HepG2 (cell line): ENCODE results near the gene LEMD1. TPM values are rescaled to one million over a fixed set of nuclear protein-coding genes. Genes with fewer than 3 reads are reported as not detected.

ENCODE experiments used
- AGO2 ChIP-seq: fragments of 200-400 bp; formaldehyde crosslinking; optimal IDR thresholded peaks from 2 replicates; pipeline ENCODE3; 2017; ENCODE audit warnings: mild to moderate bottlenecking, low read depth, low read length, moderate library complexity
- ATF7-NPFF ChIP-seq: sonication (generic); formaldehyde crosslinking; IDR thresholded peaks from 2 replicates; pipeline ENCODE4 v1.8.1; 2023; ENCODE audit warnings: mild to moderate bottlenecking, low read depth, missing genetic modification reagents, moderate library complexity
- ATRX ChIP-seq: sonication (generic); formaldehyde crosslinking; IDR thresholded peaks from 2 replicates; pipeline ENCODE4 v1.4.0; 2020; ENCODE audit warnings: missing genetic modification reagents, borderline replicate concordance
- CTCF ChIP-seq: sonication (generic); formaldehyde crosslinking; IDR thresholded peaks from 2 replicates; pipeline ENCODE4 v1.5.0; 2020; ENCODE audit warnings: mild to moderate bottlenecking, missing genetic modification reagents, moderate library complexity
- DMAP1 ChIP-seq: IDR thresholded peaks from 2 replicates; pipeline ENCODE4 v1.6.1; 2016
- FOXC1 ChIP-seq: sonication (generic); formaldehyde crosslinking; IDR thresholded peaks from 2 replicates; pipeline ENCODE4 v1.8.0; 2022; ENCODE audit warnings: mild to moderate bottlenecking, missing genetic modification reagents, borderline replicate concordance
- IKZF1 ChIP-seq: fragments of 450-650 bp; IDR thresholded peaks from 2 replicates; pipeline ENCODE4 v1.7.1; 2016
- KDM3A ChIP-seq: IDR thresholded peaks from 2 replicates; pipeline ENCODE4 v1.6.1; 2018; ENCODE audit warnings: low read depth, missing compliant biosample characterization
- MIER2 ChIP-seq: IDR thresholded peaks from 2 replicates; pipeline ENCODE4 v1.6.1; 2016; ENCODE audit warnings: missing biosample characterization, missing genetic modification reagents
- NAIF1 ChIP-seq: sonication (generic); formaldehyde crosslinking; IDR thresholded peaks from 2 replicates; pipeline ENCODE4 v1.5.0; 2020; ENCODE audit warnings: mild to moderate bottlenecking, missing genetic modification reagents, borderline replicate concordance
- NCOA5 ChIP-seq: sonication (generic); formaldehyde crosslinking; IDR thresholded peaks from 2 replicates; pipeline ENCODE4 v1.4.0; 2020; ENCODE audit warnings: missing genetic modification reagents
- SALL1 ChIP-seq: sonication (generic); formaldehyde crosslinking; IDR thresholded peaks from 2 replicates; pipeline ENCODE4 v1.8.0; 2022; ENCODE audit warnings: mild to moderate bottlenecking, missing genetic modification reagents
- TMF1 ChIP-seq: sonication (generic); formaldehyde crosslinking; IDR thresholded peaks from 2 replicates; pipeline ENCODE4 v1.8.1; 2022; ENCODE audit warnings: low read depth, missing genetic modification reagents
- ZBED4 ChIP-seq: sonication (generic); formaldehyde crosslinking; IDR thresholded peaks from 2 replicates; pipeline ENCODE4 v1.4.0; 2020; ENCODE audit warnings: missing genetic modification reagents, borderline replicate concordance
- ZNF614 ChIP-seq: IDR thresholded peaks from 2 replicates; pipeline ENCODE4 v1.6.1; 2018; ENCODE audit warnings: missing biosample characterization, missing genetic modification reagents, inconsistent platforms, borderline replicate concordance
- ZNF674 ChIP-seq: sonication (generic); formaldehyde crosslinking; IDR thresholded peaks from 2 replicates; pipeline ENCODE4 v1.5.0; 2020; ENCODE audit warnings: low read depth, mild to moderate bottlenecking, missing genetic modification reagents
- ZNF772 ChIP-seq: sonication (generic); formaldehyde crosslinking; IDR thresholded peaks from 2 replicates; pipeline ENCODE4 v1.5.0; 2020; ENCODE audit warnings: mild to moderate bottlenecking, missing genetic modification reagents
- polyA plus RNA-seq, 8 experiments: library from polyadenylated mRNA; depleted of rRNA in 3 of 8; stranded (reverse) in 7 of 8; unstranded in 1 of 8; fragments of >200 nt; fragmentation: Illumina TruSeq in 4 of 8; extraction: Trizol in 4 of 8; gene quantifications; 2 replicates each; pipeline versions ENCODE4 v1.2.1 to v1.2.3, GENCODE V29; 2011 to 2016; ENCODE audit warnings: low read depth in 4 of 8, missing spikeins in 1 of 8, mixed read lengths in 1 of 8; ENCODE audit not compliant: insufficient read depth in 1 of 8
- total RNA-seq, 5 experiments: library from RNA; depleted of rRNA; stranded (reverse); fragments of >200 nt; fragmentation: Illumina TruSeq; extraction: Trizol; gene quantifications; 2 replicates each; pipeline ENCODE4 v1.2.3, GENCODE V29; 2016; ENCODE audit warnings: low read depth in 1 of 5
- TF ChIP-seq, protein P1 (sequence below): IDR thresholded peaks from 2 replicates; pipeline ENCODE4 v1.6.1; 2012; ENCODE audit warnings: low read depth, low read length, improper control_type of control experiment
- TF ChIP-seq, protein P2 (sequence below): sonication (generic); formaldehyde crosslinking; conservative IDR thresholded peaks from 2 replicates; pipeline ENCODE4 v1.5.0; 2020; ENCODE audit warnings: missing genetic modification reagents
- TF ChIP-seq, protein P3 (sequence below): sonication (generic); formaldehyde crosslinking; IDR thresholded peaks from 2 replicates; pipeline ENCODE4 v1.5.0; 2020; ENCODE audit warnings: missing genetic modification reagents

Gene LEMD1
- total and polyA plus RNA-seq, 2 of the 13 experiments (the other 11 are each of a cell fraction or from before 2014, with no cell fraction given): 1.4 to 2.3 TPM

- TF ChIP-seq, protein P1, sequence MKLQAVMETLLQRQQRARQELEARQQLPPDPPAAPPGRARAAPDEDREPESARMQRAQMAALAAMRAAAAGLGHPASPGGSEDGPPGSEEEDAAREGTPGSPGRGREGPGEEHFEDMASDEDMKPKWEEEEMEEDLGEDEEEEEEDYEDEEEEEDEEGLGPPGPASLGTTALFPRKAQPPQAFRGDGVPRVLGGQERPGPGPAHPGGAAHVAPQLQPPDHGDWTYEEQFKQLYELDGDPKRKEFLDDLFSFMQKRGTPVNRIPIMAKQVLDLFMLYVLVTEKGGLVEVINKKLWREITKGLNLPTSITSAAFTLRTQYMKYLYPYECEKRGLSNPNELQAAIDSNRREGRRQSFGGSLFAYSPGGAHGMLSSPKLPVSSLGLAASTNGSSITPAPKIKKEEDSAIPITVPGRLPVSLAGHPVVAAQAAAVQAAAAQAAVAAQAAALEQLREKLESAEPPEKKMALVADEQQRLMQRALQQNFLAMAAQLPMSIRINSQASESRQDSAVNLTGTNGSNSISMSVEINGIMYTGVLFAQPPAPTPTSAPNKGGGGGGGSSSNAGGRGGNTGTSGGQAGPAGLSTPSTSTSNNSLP: no peak
- TF ChIP-seq MIER2 (CRISPR knock-in tag): no peak
- no peak for TF ChIP-seq TMF1 (CRISPR knock-in tag)
- no peak for TF ChIP-seq ZBED4 (CRISPR knock-in tag)
- no peak for TF ChIP-seq NCOA5 (CRISPR knock-in tag)
- no peak for TF ChIP-seq NAIF1 (CRISPR knock-in tag)
- no peak for TF ChIP-seq DMAP1 (CRISPR knock-in tag)
- TF ChIP-seq, protein P2, sequence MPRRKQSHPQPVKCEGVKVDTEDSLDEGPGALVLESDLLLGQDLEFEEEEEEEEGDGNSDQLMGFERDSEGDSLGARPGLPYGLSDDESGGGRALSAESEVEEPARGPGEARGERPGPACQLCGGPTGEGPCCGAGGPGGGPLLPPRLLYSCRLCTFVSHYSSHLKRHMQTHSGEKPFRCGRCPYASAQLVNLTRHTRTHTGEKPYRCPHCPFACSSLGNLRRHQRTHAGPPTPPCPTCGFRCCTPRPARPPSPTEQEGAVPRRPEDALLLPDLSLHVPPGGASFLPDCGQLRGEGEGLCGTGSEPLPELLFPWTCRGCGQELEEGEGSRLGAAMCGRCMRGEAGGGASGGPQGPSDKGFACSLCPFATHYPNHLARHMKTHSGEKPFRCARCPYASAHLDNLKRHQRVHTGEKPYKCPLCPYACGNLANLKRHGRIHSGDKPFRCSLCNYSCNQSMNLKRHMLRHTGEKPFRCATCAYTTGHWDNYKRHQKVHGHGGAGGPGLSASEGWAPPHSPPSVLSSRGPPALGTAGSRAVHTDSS (CRISPR knock-in tag): no peak
- TF ChIP-seq ATF7-NPFF (CRISPR knock-in tag): no peak
- no peak for TF ChIP-seq ATRX
- no peak for TF ChIP-seq ZNF614
- TF ChIP-seq IKZF1: no peak
- TF ChIP-seq CTCF: peak; percentile 80
- no peak for TF ChIP-seq AGO2
- TF ChIP-seq FOXC1 (CRISPR knock-in tag): 0 out of 2 replicates have a peak, but pooled peaks have one; percentile 54
- TF ChIP-seq, protein P3, sequence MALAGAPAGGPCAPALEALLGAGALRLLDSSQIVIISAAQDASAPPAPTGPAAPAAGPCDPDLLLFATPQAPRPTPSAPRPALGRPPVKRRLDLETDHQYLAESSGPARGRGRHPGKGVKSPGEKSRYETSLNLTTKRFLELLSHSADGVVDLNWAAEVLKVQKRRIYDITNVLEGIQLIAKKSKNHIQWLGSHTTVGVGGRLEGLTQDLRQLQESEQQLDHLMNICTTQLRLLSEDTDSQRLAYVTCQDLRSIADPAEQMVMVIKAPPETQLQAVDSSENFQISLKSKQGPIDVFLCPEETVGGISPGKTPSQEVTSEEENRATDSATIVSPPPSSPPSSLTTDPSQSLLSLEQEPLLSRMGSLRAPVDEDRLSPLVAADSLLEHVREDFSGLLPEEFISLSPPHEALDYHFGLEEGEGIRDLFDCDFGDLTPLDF: no peak
- no peak for TF ChIP-seq KDM3A (CRISPR knock-in tag)
- no peak for TF ChIP-seq ZNF674 (CRISPR knock-in tag)
- TF ChIP-seq SALL1: 0 out of 2 replicates have a peak, but pooled peaks have one; percentile 29
- 0 out of 2 replicates have a peak, but pooled peaks have one; percentile 37 for TF ChIP-seq ZNF772 (CRISPR knock-in tag)
Observed at GRCh38 chr1:205430696-205431305, 8.9 kb upstream of the LEMD1 start (continued).
